ENCODE results near the gene ZNF236. TPM values are rescaled to one million over a fixed set of nuclear protein-coding genes. Genes with fewer than 3 reads are reported as not detected.

The ZNF236 gene
- total and polyA plus RNA-seq, 10 of the 15 experiments (the other 5 are each of a cell fraction or from before 2014, with no cell fraction given) = 1.0 to 14.4 (median 5.9) TPM

GRCh38 chr18:76967721-76968472, 145.5 kb downstream of the ZNF236 start:
- in situ Hi-C loops (cut with MboI) (no loop called here), intact Hi-C loops (cut with micrococcal nuclease; ENCODE audit: unreplicated experiment) (no loop called here)
- H3K27ac ChIP-seq (ENCODE audit: control insufficient read depth, insufficient read depth) = peak overlapping the region; percentile 46
- SMC1A ChIA-PET (ENCODE audit: uncharacterized antibody, unreplicated experiment) = interaction anchor here (5.0 kb wide), 1 partner anchor 14 kb away, joined by 37 read pairs; no protein-coding TSS in a partner anchor
- RAD21 ChIA-PET (ENCODE audit: unreplicated experiment) = interaction anchor here (1.0 to 1.6 kb wide), 2 partner anchors 12 to 15 kb away, joined by 3 to 7 read pairs; no protein-coding TSS in a partner anchor
- H4K20me1 ChIP-seq (ENCODE audit: control insufficient read depth, insufficient read depth) = no peaks in the 10 kb centered on the region
- 56% methylated on average over 17 of the region's 17 CpGs for WGBS (ENCODE audit: insufficient coverage, insufficient replicate concordance, low lambda C conversion rate, missing lambda C conversion rate)
- ATAC-seq = no peak
- DNase-seq (ENCODE audit: low read depth, low spot score) = no peak
- H3K4me1 ChIP-seq (ENCODE audit: control insufficient read depth, insufficient read depth, low read length) = peaks cover 21% of the 10 kb centered on the region
- TF ChIP-seq YY1 (IDR thresholded peaks at IDR 0.05; ENCODE audit: low read depth, low read length) = no peak
- TF ChIP-seq SPI1 (IDR thresholded peaks at IDR 0.05; ENCODE audit: borderline replicate concordance, insufficient read depth, low read depth, low read length) = no peak
- no peak for TF ChIP-seq JUNB (IDR thresholded peaks at IDR 0.05)
- TF ChIP-seq, protein P1, sequence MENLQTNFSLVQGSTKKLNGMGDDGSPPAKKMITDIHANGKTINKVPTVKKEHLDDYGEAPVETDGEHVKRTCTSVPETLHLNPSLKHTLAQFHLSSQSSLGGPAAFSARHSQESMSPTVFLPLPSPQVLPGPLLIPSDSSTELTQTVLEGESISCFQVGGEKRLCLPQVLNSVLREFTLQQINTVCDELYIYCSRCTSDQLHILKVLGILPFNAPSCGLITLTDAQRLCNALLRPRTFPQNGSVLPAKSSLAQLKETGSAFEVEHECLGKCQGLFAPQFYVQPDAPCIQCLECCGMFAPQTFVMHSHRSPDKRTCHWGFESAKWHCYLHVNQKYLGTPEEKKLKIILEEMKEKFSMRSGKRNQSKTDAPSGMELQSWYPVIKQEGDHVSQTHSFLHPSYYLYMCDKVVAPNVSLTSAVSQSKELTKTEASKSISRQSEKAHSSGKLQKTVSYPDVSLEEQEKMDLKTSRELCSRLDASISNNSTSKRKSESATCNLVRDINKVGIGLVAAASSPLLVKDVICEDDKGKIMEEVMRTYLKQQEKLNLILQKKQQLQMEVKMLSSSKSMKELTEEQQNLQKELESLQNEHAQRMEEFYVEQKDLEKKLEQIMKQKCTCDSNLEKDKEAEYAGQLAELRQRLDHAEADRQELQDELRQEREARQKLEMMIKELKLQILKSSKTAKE (IDR thresholded peaks at IDR 0.05; ENCODE audit: low read depth, poor library complexity, severe bottlenecking) = no peak
- TF ChIP-seq ELK1 (IDR thresholded peaks at IDR 0.05; ENCODE audit: low read depth, low read length) = no peak
- no peak for TF ChIP-seq MTA3 (IDR thresholded peaks at IDR 0.05; ENCODE audit: borderline replicate concordance, low read length)
- TF ChIP-seq SREBF1 (IDR thresholded peaks at IDR 0.05; ENCODE audit: low read length) = no peak
- TF ChIP-seq TCF7 (IDR thresholded peaks at IDR 0.05; ENCODE audit: borderline replicate concordance) = no peak
- TF ChIP-seq, protein P2, sequence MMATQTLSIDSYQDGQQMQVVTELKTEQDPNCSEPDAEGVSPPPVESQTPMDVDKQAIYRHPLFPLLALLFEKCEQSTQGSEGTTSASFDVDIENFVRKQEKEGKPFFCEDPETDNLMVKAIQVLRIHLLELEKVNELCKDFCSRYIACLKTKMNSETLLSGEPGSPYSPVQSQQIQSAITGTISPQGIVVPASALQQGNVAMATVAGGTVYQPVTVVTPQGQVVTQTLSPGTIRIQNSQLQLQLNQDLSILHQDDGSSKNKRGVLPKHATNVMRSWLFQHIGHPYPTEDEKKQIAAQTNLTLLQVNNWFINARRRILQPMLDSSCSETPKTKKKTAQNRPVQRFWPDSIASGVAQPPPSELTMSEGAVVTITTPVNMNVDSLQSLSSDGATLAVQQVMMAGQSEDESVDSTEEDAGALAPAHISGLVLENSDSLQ (IDR thresholded peaks at IDR 0.05) = no peak
- TF ChIP-seq NR2C1 (IDR thresholded peaks at IDR 0.05) = no peak
- TF ChIP-seq ZBED1 (IDR thresholded peaks at IDR 0.05; ENCODE audit: borderline replicate concordance) = no peak
- TF ChIP-seq, protein P3, sequence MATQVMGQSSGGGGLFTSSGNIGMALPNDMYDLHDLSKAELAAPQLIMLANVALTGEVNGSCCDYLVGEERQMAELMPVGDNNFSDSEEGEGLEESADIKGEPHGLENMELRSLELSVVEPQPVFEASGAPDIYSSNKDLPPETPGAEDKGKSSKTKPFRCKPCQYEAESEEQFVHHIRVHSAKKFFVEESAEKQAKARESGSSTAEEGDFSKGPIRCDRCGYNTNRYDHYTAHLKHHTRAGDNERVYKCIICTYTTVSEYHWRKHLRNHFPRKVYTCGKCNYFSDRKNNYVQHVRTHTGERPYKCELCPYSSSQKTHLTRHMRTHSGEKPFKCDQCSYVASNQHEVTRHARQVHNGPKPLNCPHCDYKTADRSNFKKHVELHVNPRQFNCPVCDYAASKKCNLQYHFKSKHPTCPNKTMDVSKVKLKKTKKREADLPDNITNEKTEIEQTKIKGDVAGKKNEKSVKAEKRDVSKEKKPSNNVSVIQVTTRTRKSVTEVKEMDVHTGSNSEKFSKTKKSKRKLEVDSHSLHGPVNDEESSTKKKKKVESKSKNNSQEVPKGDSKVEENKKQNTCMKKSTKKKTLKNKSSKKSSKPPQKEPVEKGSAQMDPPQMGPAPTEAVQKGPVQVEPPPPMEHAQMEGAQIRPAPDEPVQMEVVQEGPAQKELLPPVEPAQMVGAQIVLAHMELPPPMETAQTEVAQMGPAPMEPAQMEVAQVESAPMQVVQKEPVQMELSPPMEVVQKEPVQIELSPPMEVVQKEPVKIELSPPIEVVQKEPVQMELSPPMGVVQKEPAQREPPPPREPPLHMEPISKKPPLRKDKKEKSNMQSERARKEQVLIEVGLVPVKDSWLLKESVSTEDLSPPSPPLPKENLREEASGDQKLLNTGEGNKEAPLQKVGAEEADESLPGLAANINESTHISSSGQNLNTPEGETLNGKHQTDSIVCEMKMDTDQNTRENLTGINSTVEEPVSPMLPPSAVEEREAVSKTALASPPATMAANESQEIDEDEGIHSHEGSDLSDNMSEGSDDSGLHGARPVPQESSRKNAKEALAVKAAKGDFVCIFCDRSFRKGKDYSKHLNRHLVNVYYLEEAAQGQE (IDR thresholded peaks at IDR 0.05; ENCODE audit: low read depth, low read length) = no peak
- CTCF ChIA-PET = interaction anchor here (5.9 to 15.3 kb wide), 2 partner anchors 12 to 46 kb away, joined by 29 to 208 read pairs; no protein-coding TSS in a partner anchor
- no peak overlapping the region for H3K4me2 ChIP-seq (ENCODE audit: control insufficient read depth, insufficient read depth)
- peaks cover 2 to 6% of the 10 kb centered on the region in 2 experiments; a peak in 3 of 4 replicates for H3K36me3 ChIP-seq (ENCODE audit: control insufficient read depth in 2 of 2, insufficient read depth in 2 of 2, low read length in 1 of 2)
- FAIRE-seq = no peak
- no peak overlapping the region for H3K9ac ChIP-seq (ENCODE audit: control insufficient read depth, insufficient read depth, low read length)
- peak overlapping the region; percentile 37 for H2AFZ ChIP-seq (ENCODE audit: control insufficient read depth, low read depth, low read length)
- POLR2A ChIA-PET = no interaction called here
- H3K79me2 ChIP-seq (ENCODE audit: control insufficient read depth, insufficient read depth, low read length) = peaks cover 12% of the 10 kb centered on the region
- BruUV-seq (replicated peaks) = no TSS peak
- no peak overlapping the region for H3K4me3 ChIP-seq
- no peaks in the 10 kb centered on the region for H3K27me3 ChIP-seq (replicated peaks in 1 of 2; ENCODE audit: control insufficient read depth in 2 of 2, insufficient read depth in 2 of 2, low read length in 1 of 2)
- H3K9me3 ChIP-seq (replicated peaks; ENCODE audit: control insufficient read depth, insufficient read depth, low read length) = peaks cover 3% of the 10 kb centered on the region; the same call in 2 of the 3 replicates
